HTR-8/SVneo (cell line): Measurements from ENCODE around the gene PC.
A peak's percentile ranks its signal among the peaks of the same experiment; 100 is the strongest.
"Not testable (repeated sequence)": the region's sequence is repeated elsewhere in the genome, so short reads cannot be mapped to it uniquely, and the experiment has no call there.

Experiments
- DNase-seq: peaks from one replicate; pipeline ENCODE4 v3.0.0; 2011; ENCODE audit warnings: low spot score, mixed read lengths; ENCODE audit not compliant: insufficient read length
- FAIRE-seq: peaks from 2 replicates; lab custom pipeline; 2011; peaks lifted over from hg19 to GRCh38; lab: Jason Lieb, UNC

PC gene

GRCh38 chr11:66958232-66958955 is at the start of gene PC:
Gene PC (minus strand): TSS chr11:66958383. CDS start chr11:66872159, 86,224 bp downstream.
- DNase-seq = peak; percentile 99
- peak; percentile 90 for FAIRE-seq

- no peak for DNase-seq
- no peak for FAIRE-seq
Observed at GRCh38 chr11:67007126-67007525, 48.9 kb upstream of the PC start.

- FAIRE-seq (no peak), DNase-seq (peak; percentile 61)
Observed at GRCh38 chr11:67006029-67006884, 48.1 kb upstream of the PC start.

- not testable (repeated sequence) for FAIRE-seq, DNase-seq
Observed at GRCh38 chr11:67005200-67005599, 47.0 kb upstream of the PC start.

GRCh38 chr11:67002921-67003411 is 44.8 kb upstream of the PC start:
- FAIRE-seq (no peak), DNase-seq (no peak)

- no peak for DNase-seq
- FAIRE-seq = no peak
Observed at GRCh38 chr11:67002297-67002913, 44.2 kb upstream of the PC start.

GRCh38 chr11:67001332-67001731 is 43.1 kb upstream of the PC start:
- FAIRE-seq (no peak), DNase-seq (no peak)

- FAIRE-seq = no peak
- DNase-seq = no peak
Observed at GRCh38 chr11:66999555-66999954, 41.4 kb upstream of the PC start.

GRCh38 chr11:66996609-66997273 is 38.6 kb upstream of the PC start:
- DNase-seq (no peak), FAIRE-seq (no peak)

GRCh38 chr11:66992041-66992440 is 33.9 kb upstream of the PC start:
- DNase-seq (no peak), FAIRE-seq (no peak)

GRCh38 chr11:66989360-66989759 is 31.2 kb upstream of the PC start:
- DNase-seq, FAIRE-seq: not testable (repeated sequence)

GRCh38 chr11:66988741-66989140 is 30.6 kb upstream of the PC start:
- not testable (repeated sequence) for FAIRE-seq

GRCh38 chr11:66987924-66988637 is 29.9 kb upstream of the PC start:
- DNase-seq (no peak), FAIRE-seq (no peak)

More at GRCh38 chr11:66988741-66989140, 30.6 kb upstream of the PC start:
- not testable (repeated sequence) for DNase-seq

GRCh38 chr11:66987158-66987620 is 29.0 kb upstream of the PC start:
- DNase-seq (no peak), FAIRE-seq (no peak)

GRCh38 chr11:66986178-66986545 is 28.0 kb upstream of the PC start:
- FAIRE-seq = no peak
- no peak for DNase-seq

- DNase-seq = no peak
- no peak for FAIRE-seq
Observed at GRCh38 chr11:66985508-66986177, 27.5 kb upstream of the PC start.

- DNase-seq = no peak
- FAIRE-seq = no peak
Observed at GRCh38 chr11:66983275-66983924, 25.2 kb upstream of the PC start.

GRCh38 chr11:66981976-66982578 is 23.9 kb upstream of the PC start:
- FAIRE-seq (peak; percentile 52), DNase-seq (peak; percentile 78)
